ENCODE results near the gene MED26.

MED26 gene

GRCh38 chr19:16587833-16588823, 39.9 kb downstream of the MED26 start:
- peak; percentile 60 for DNase-seq

- DNase-seq = peak; percentile 68
Measured at GRCh38 chr19:16586991-16587832, 40.8 kb downstream of the MED26 start.

GRCh38 chr19:16586477-16586871, 41.5 kb downstream of the MED26 start:
- no peak for DNase-seq

- no peak for DNase-seq
Measured at GRCh38 chr19:16585808-16586476, 42.1 kb downstream of the MED26 start.

DNA sequence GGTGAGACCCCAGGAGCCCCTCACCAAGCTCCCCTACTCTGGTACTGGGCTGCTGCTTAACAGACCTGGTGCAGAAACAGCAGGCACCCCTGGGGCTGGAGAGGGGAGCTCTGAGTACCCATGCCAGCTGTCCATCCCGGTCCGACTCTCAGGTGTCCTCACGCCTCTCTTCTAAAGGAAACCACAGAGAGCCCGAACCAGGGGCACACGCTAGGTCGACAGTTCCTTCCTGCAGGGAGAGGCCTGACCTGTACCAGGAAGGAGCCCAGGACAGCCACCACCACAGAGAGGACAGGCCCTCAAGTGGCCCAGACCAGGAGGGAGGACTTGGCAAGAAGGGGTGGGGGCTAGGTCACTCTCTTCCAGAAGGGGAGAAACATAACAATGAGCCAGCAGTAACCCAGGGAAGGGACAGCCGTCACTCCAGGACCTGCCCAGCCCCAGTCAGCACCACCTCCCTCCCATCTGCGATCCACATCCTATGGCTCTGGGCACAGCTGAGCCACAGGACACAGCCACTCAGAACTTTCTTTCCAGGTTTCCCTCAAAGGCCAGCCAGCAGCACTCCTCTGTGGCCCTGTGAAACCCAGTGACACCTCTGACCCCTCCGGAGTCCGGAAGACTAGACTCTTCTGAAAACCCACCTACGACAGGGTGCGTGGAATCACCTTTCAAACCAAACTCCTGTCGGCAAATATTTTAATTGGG, 42.8 kb downstream of the MED26 start:
- no peak for DNase-seq

DNA sequence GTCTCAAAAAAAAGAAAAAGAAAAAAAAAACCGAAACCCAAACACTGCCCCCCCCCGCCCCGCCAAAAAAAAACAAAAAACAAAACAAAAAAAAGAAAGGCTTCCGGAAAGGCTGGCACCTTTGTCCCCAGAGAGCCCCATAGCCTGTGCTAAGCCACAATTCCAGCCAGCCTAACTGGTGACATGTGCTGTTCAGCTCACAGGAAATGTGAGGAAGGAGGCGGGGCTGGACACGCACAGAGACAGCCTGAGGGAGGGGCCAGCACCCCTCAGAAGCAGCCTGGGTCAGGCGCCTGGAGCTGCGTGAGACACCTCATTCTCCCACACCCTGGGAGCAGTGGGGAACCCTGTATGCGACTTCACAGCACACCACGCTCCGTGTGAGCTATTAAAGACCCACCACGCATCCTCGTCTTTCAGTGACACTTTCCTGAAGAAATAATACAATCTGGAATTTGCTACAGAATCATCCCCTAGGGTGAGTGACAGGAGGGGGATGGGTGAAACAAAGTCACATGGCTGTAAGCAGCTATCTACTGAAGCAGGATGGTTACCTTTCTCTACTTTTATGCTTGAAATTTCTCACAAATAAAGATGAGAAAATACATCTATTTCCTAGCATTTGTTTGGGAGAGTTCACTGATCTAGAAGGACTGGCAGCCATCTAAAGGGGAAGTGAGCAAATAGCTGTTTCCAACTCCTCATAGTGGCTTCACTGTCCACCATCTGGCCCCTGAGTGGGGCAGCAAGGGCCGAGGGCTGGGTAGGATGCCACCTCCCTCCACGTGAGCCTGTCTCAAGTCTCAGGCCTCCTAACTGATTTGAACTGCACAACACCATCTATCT, 43.5 kb downstream of the MED26 start:
- peak; percentile 80 for DNase-seq

DNA sequence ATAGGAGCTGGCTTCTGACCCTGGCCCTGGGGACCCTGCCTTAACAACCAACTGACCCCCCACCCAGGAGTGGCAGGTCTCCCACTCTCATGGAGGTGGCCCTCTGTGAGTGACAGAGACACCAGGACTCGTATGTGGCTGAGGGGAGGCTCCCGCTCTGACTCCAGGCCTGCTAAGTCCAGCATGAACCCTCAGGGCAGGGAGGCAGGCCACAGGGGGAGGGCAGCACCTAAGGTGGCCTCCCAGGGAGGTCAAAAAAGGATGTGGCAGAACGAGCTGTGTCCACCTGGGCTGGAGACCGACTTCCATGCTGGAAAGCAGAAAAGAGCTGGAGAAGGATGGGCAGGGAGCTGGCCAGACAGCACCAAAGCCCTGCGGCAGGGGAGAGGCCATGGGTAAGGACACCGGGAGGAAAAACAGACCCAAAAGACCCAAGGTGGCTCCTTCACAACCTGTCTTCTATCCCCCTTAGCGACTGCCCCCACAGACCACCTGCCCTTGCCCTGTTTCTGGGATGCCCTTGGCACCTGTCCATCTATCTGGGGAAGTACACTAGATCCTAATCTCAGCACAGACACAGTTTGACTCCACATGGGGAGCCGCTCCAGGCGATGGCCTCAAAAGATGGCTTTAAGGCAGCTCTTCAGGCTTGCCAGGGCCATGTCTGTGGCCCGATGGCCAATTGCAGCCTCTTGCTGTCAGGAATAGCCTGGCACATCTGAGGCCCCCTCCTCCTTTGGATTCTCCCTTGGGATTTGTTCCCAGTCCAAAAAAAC, 45.3 kb downstream of the MED26 start:
- no peak for DNase-seq

- DNase-seq = no peak
Measured at GRCh38 chr19:16581971-16582343, 46.0 kb downstream of the MED26 start.

DNA sequence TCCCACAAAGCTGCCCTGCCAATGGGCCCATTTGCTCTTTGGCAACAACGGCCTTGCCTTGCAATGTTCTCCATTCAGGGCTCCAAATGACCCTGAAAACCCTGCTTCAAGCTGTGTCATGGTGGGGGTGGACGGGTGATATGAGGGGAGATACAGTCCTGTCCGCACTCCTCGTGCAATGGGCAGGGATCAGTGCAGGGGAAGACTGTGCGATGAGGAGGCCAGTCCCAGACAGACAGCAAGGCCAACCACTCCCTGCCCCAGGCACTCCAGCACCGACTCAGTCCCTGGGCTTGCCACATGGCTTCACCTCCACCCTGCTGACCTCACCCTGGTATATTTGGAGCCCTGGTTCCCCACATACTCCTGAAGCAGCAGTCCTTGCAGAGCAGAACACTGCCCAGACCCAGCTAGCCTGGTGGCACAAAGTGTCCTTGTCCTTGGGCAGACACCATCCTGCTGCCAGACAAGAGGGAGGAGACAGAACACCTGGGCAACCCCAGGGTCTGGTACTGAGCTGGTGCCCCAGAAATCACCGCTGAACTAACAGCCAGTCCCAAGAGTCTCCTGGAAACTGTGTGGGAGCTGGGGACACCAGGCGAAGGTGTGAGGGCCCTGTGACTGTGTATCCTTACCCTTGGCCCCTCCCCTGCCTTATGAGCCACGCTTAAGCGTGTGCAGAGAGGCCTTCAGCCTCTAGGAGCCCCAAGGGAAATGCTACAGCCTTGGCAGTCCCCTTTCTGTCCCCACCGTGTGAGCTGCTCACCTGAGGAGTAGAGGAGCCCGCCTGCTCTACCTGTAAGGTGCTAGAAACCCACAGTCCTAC, 46.6 kb downstream of the MED26 start:
- no peak for DNase-seq

- DNase-seq = no peak
Measured at GRCh38 chr19:16579381-16579780, 48.6 kb downstream of the MED26 start.

- DNase-seq = no peak
Measured at GRCh38 chr19:16577531-16577985, 50.4 kb downstream of the MED26 start.

DNA sequence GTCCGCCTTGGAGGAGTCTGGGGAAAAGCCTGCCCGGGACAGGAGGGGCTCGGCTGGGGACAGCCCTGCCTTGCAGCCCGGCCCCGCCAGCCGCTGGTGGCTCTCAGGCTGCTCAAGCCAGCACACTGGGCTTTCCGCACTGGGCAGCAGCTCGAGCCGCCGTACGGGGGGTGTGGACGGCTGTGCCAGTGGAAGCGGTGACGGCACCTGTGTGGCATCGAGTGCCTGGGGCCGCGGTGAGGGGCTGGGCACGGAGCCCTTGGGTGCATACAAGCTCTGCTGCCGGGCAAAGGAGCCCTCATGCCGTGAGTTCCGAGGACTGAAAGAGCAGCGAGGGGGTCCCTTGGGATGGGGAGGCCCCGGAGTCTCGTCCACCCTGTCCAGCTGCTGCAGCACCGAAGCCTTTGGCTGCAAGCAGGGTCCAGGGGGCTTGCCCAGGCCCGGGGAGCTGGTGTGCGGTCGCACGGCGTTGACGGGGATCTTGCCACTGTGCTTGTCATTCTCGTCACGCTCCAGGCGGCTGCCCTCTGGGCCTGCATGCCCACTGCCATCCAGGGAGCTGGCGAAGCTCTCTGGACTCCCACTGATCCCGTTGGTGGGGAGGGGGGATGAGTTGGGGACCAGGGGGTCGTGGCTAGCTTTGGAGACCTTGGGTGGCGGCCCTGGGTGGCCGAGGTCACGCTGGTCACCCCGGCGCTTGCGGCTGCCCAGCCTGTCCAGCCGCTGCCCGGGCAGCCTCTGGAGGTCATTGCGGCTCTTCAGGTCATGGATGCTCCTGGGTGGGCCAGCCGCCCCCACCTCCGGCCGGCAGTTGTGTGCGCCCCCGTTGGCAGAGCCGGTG, 51.1 kb downstream of the MED26 start:
- no peak for DNase-seq

- DNase-seq = no peak
Measured at GRCh38 chr19:16575861-16576689, 51.9 kb downstream of the MED26 start.

GRCh38 chr19:16575282-16575681, 52.7 kb downstream of the MED26 start:
- DNase-seq = no peak

GRCh38 chr19:16573925-16574324, 54.1 kb downstream of the MED26 start:
- no peak for DNase-seq

DNA sequence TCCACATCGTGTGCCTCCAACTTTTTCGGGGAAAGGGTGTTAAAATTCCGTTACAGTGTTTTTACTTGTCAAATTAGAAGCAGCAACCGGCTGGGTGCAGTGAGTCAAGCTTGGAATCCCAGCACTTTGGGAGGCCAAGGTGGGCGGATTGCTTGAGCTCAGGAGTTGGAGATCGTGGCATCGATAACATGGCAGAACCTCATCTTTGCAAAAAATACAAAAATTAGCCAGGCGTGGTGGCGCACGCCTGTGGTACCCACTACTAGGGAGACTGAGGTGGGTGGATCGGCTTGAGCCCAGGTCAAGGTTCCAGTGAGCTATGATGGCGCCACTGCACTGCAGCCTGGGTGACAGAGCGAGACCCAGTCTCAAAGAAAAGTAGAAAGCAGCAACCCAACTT, 54.7 kb downstream of the MED26 start:
- no peak for DNase-seq

- DNase-seq = peak; percentile 91
Measured at GRCh38 chr19:16572332-16573211, 55.4 kb downstream of the MED26 start, which contains the start of gene SLC35E1. TSS of gene SLC35E1 (minus strand) at chr19:16572415. CDS start at chr19:16572364, 51 bp downstream.
